GM12801 (cell line): ENCODE measurements around the gene CFAP65.

Source experiments
- TF ChIP-seq, protein P1 (sequence below): IDR thresholded peaks from one replicate; pipeline ENCODE4 v1.5.1; 2011; ENCODE audit warnings: control low read depth; ENCODE audit not compliant: insufficient read length; ENCODE audit errors: extremely low read depth

The CFAP65 gene

DNA sequence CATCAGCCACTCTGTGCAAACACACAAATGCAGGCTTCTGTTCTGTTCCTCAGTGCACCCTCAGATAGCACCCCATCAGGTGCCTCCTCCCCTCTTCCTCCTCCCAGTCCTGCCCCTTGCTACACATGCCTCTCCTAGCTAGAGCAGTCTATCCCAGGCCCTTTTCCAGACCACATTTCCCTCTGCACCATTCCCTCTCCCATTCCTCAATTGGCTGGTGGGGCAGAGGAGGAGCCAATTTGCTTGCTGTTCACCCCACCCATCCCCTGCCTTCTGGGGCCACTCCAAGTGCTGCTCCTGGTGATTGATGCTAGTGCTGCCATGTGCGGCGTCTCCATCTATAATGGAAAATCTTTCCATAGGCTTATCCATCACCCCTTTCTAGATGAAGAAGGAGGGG lies 5.4 kb downstream of the CFAP65 start:
- TF ChIP-seq, protein P1, sequence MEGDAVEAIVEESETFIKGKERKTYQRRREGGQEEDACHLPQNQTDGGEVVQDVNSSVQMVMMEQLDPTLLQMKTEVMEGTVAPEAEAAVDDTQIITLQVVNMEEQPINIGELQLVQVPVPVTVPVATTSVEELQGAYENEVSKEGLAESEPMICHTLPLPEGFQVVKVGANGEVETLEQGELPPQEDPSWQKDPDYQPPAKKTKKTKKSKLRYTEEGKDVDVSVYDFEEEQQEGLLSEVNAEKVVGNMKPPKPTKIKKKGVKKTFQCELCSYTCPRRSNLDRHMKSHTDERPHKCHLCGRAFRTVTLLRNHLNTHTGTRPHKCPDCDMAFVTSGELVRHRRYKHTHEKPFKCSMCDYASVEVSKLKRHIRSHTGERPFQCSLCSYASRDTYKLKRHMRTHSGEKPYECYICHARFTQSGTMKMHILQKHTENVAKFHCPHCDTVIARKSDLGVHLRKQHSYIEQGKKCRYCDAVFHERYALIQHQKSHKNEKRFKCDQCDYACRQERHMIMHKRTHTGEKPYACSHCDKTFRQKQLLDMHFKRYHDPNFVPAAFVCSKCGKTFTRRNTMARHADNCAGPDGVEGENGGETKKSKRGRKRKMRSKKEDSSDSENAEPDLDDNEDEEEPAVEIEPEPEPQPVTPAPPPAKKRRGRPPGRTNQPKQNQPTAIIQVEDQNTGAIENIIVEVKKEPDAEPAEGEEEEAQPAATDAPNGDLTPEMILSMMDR: no peak

GRCh38 chr2:219034823-219035222 lies 6.5 kb downstream of the CFAP65 start:
- TF ChIP-seq, protein P1: no peak

- TF ChIP-seq, protein P1: no peak
Measured at GRCh38 chr2:219032051-219032745, 9.1 kb downstream of the CFAP65 start.

DNA sequence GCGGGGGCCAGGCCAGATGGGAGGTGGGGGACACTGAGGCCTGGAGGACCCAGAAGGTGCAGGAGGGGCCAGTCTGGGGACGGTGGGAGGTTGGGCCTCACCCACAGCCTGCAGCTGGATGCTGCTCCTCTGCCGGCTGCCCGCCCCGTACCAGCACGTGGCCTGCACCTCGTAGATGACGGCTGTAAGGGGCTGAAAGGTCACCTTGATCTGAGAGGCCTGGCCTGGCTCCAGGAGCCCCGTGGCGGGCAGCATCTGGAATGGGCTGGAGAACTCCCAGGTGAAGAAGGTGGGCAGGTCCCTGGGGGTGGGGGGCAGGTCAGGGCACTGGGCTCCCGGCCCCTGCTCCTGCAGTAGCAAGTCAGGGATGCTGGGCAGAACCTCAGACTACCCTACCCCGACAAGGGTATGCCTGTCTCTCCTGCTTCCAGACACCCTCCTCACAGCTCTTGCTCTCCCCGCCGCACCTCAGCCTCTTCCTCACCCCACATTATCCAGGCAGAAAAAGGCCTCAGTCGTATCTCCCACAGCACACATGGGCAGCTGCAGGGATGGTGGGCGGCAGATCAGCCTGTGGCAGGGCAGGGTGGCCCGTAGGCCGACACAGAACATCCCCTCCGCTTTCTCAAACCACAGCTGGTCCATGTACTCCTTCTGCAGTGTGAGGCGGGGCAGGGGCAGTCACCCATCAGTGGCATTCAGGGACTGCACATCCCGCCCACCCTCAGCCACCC lies 10.1 kb downstream of the CFAP65 start:
- TF ChIP-seq, protein P1: no peak

GRCh38 chr2:219030177-219030940 lies 11.0 kb downstream of the CFAP65 start:
- TF ChIP-seq, protein P1: no peak

- TF ChIP-seq, protein P1: peak; percentile 31
Measured at GRCh38 chr2:219029829-219030165, 11.5 kb downstream of the CFAP65 start.

- TF ChIP-seq, protein P1: no peak
Measured at GRCh38 chr2:219028996-219029828, 12.1 kb downstream of the CFAP65 start.
